Loucy (cell line): ENCODE measurements around the gene SCTR.

Experiments used
- H2AFZ ChIP-seq: fragments of 200-600 bp; sonication (generic); 2 replicates; pipeline ENCODE4 v1.6.0; 2016; ENCODE audit warnings: antibody characterized with exemption, mild to moderate bottlenecking, low read length, moderate library complexity
- H3F3A ChIP-seq: fragments of 200-600 bp; 2 replicates; pipeline ENCODE4 v1.6.0; 2016; ENCODE audit warnings: antibody characterized with exemption, low read depth, mild to moderate bottlenecking
- H3K27me3 ChIP-seq: fragments of 200-600 bp; sonication (generic); 2 replicates; pipeline ENCODE4 v1.6.1; 2014; ENCODE audit warnings: low read length, mild to moderate bottlenecking; ENCODE audit not compliant: insufficient read depth, poor library complexity, severe bottlenecking
- H3K36me3 ChIP-seq: fragments of 200-600 bp; sonication (generic); 2 replicates; pipeline ENCODE4 v1.6.1; 2016; ENCODE audit warnings: low read length; ENCODE audit not compliant: insufficient read depth
- H3K4me1 ChIP-seq: fragments of 200-600 bp; sonication (generic); 2 replicates; pipeline ENCODE4 v1.5.1; 2014; ENCODE audit warnings: low read length, mild to moderate bottlenecking; ENCODE audit not compliant: insufficient read depth, poor library complexity, severe bottlenecking
- H3K4me2 ChIP-seq: fragments of 200-600 bp; sonication (generic); 2 replicates; pipeline ENCODE4 v1.6.0; 2014; ENCODE audit warnings: antibody characterized with exemption, low read length, low read depth, mild to moderate bottlenecking; ENCODE audit not compliant: poor library complexity, severe bottlenecking
- H3K4me3 ChIP-seq: fragments of 200-600 bp; sonication (generic); 2 replicates; pipeline ENCODE4 v1.5.1; 2014; ENCODE audit warnings: low read length, mild to moderate bottlenecking, mixed read lengths; ENCODE audit not compliant: poor library complexity, severe bottlenecking
- H3K79me2 ChIP-seq: fragments of 200-600 bp; sonication (generic); 2 replicates; pipeline ENCODE4 v1.6.1; 2014; ENCODE audit warnings: low read length; ENCODE audit not compliant: insufficient read depth
- H3K9ac ChIP-seq: fragments of 200-600 bp; sonication (generic); 2 replicates; pipeline ENCODE4 v1.6.0; 2014; ENCODE audit warnings: mild to moderate bottlenecking, low read depth, low read length, moderate library complexity; ENCODE audit not compliant: poor library complexity, severe bottlenecking
- H3K9me2 ChIP-seq: fragments of 200-600 bp; sonication (generic); replicated peaks from 2 replicates; pipeline ENCODE4 v1.6.1; 2016; ENCODE audit warnings: low read depth, low read length, mixed read lengths
- H3K9me3 ChIP-seq: fragments of 200-600 bp; sonication (generic); 2 replicates; pipeline ENCODE4 v1.6.1; 2014; ENCODE audit warnings: mild to moderate bottlenecking, antibody characterized with exemption, low read length, low read depth; ENCODE audit not compliant: insufficient read depth
- H4K20me1 ChIP-seq: fragments of 200-600 bp; sonication (generic); 2 replicates; pipeline ENCODE4 v1.6.0; 2014; ENCODE audit warnings: antibody characterized with exemption, low read length, mild to moderate bottlenecking; ENCODE audit not compliant: insufficient read depth, poor library complexity, severe bottlenecking
- EZH2phosphoT487 ChIP-seq: fragments of 200-600 bp; IDR thresholded peaks from 2 replicates; pipeline ENCODE4 v1.6.1; 2018; ENCODE audit warnings: antibody characterized with exemption, mild to moderate bottlenecking, moderate library complexity, borderline replicate concordance
- TF ChIP-seq, protein P1 (sequence below): fragments of 200-600 bp; sonication (generic); conservative IDR thresholded peaks from 2 replicates; pipeline ENCODE4 v1.5.1; 2014; ENCODE audit warnings: mild to moderate bottlenecking, antibody characterized with exemption, low read length

SCTR gene

DNA sequence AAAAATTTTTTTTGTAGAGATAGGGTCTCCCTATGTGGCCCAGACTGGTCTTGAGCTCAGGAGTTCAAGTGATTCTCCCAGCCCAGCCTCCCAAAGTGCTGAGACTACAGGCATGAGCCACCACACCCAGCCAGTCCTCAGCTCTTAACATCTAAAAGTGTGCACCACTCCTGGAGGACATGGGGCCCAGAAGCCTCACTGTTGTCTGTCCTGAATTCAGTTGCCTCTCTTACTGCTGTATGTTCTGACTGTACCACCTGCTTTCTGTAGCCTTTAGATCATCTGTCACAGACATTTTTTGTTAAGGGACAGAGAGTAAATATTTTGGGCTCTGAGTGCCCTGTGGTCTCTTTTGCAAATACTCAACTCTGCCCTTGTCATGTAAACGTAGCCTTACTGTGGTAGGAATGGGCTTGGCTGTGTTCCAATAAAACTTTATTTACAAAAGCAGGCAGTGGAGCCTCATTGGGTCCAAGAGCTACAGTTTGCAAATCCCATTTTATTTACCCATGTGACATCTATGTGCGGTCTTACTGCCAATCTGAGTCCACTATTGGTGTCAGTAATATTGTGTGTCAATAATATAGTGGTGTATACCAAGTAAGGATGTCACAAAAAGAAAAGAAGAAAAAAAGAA is 54.5 kb downstream of the SCTR start:
- H3K27me3 ChIP-seq: no peaks in the 10 kb centered on the region
- no peak overlapping the region for H3K9ac ChIP-seq
- H2AFZ ChIP-seq: no peak overlapping the region
- H3K79me2 ChIP-seq: no peaks in the 10 kb centered on the region
- H3K9me3 ChIP-seq: no peaks in the 10 kb centered on the region
- H3K4me2 ChIP-seq: no peak overlapping the region
- no peaks in the 10 kb centered on the region for H4K20me1 ChIP-seq
- H3K9me2 ChIP-seq: no peaks in the 10 kb centered on the region
- no peak overlapping the region for H3K4me3 ChIP-seq
- H3F3A ChIP-seq: no peaks in the 10 kb centered on the region
- H3K36me3 ChIP-seq: no peaks in the 10 kb centered on the region
- TF ChIP-seq, protein P1, sequence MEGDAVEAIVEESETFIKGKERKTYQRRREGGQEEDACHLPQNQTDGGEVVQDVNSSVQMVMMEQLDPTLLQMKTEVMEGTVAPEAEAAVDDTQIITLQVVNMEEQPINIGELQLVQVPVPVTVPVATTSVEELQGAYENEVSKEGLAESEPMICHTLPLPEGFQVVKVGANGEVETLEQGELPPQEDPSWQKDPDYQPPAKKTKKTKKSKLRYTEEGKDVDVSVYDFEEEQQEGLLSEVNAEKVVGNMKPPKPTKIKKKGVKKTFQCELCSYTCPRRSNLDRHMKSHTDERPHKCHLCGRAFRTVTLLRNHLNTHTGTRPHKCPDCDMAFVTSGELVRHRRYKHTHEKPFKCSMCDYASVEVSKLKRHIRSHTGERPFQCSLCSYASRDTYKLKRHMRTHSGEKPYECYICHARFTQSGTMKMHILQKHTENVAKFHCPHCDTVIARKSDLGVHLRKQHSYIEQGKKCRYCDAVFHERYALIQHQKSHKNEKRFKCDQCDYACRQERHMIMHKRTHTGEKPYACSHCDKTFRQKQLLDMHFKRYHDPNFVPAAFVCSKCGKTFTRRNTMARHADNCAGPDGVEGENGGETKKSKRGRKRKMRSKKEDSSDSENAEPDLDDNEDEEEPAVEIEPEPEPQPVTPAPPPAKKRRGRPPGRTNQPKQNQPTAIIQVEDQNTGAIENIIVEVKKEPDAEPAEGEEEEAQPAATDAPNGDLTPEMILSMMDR: no peak
- TF ChIP-seq EZH2phosphoT487: no peak
- no peaks in the 10 kb centered on the region for H3K4me1 ChIP-seq

DNA sequence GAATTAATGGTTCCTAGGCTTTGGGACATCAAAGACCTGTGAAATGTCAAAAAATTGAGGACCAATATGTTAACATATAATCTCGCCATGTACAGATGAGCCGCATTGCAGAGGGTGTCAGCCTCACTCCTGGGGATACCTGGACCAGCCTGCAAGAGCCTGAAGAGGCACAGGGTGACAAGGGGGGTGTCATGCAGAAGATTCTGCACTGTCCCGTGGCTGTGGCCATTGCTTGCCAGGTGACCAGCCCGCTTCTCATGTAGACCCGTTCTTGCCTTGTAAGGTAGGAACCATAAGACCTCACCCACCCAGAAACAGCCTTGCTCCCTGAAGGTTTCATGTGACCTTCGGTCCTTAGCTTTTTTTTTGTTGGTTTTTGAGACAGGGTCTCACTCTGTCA is 55.2 kb downstream of the SCTR start:
- TF ChIP-seq, protein P1: no peak
- no peak for TF ChIP-seq EZH2phosphoT487
- no peaks in the 10 kb centered on the region for H3K36me3 ChIP-seq
- no peaks in the 10 kb centered on the region for H3F3A ChIP-seq

DNA sequence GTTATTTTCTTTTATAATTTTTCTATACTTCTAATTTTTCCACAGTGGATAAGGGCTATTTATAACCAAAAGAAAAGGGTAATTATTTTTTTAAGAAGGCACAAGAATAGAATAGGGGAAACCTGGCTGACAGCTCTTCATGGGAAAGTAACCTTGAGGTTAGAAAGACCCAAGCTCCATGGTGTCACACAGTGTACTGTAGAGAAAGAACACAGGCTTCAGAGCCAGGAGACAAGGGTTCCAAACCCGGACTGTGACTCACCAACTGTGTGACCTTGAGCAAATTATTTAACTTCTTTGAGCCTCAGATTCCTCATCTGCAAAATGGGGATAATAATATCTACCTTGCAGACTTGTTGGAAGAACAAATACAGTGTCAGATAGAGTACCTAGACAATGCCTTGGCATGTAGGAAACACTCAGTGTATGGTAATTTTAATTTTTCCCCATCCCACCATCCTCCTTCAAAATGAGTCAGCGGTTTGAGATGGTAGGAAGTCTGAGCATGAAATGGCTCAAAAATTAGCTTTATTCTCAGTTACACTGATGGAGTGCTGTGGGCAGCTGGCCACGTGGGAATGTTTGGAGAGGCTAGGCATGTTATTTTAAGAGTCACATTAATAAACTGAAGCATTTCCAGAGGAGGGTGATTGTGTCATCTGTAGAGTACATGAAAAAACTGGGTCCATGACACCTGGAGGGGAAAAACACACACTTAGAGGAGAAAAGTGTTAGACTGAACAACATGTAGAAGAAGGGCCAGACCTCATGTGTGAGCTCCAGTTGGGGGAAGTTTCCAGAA is 55.9 kb downstream of the SCTR start:
- TF ChIP-seq, protein P1: no peak
- TF ChIP-seq EZH2phosphoT487: no peak
- no peaks in the 10 kb centered on the region for H3K9me2 ChIP-seq
- no peak overlapping the region for H2AFZ ChIP-seq
- H3K79me2 ChIP-seq: no peaks in the 10 kb centered on the region
- no peak overlapping the region for H3K9ac ChIP-seq
- H3K36me3 ChIP-seq: no peaks in the 10 kb centered on the region
- H3K4me1 ChIP-seq: peaks cover 6% of the 10 kb centered on the region
- no peaks in the 10 kb centered on the region for H3F3A ChIP-seq
- H3K4me3 ChIP-seq: no peak overlapping the region
- H4K20me1 ChIP-seq: no peaks in the 10 kb centered on the region
- H3K4me2 ChIP-seq: no peak overlapping the region
- no peaks in the 10 kb centered on the region for H3K9me3 ChIP-seq
- H3K27me3 ChIP-seq: no peaks in the 10 kb centered on the region

More for the DNA sequence above, 55.2 kb downstream of the SCTR start:
- no peaks in the 10 kb centered on the region for H3K9me3 ChIP-seq
- H3K4me2 ChIP-seq: no peak overlapping the region
- no peak overlapping the region for H3K9ac ChIP-seq
- no peak overlapping the region for H3K4me3 ChIP-seq
- H3K4me1 ChIP-seq: no peaks in the 10 kb centered on the region
- no peaks in the 10 kb centered on the region for H3K27me3 ChIP-seq
- H2AFZ ChIP-seq: no peak overlapping the region
- H3K9me2 ChIP-seq: no peaks in the 10 kb centered on the region
- H3K79me2 ChIP-seq: no peaks in the 10 kb centered on the region
- H4K20me1 ChIP-seq: no peaks in the 10 kb centered on the region
